ENCODE results near the gene RNF125.
"Not testable (repeated sequence)": the region's sequence is repeated elsewhere in the genome, so short reads cannot be mapped to it uniquely, and the experiment has no call there.

RNF125 gene

GRCh38 chr18:31998880-31999412, 19.7 kb upstream of the RNF125 start:
- Histone ChIP-seq H3K36me3 (ENCODE audit: control insufficient read depth, insufficient read depth, low read length) (no peaks in the 10 kb centered on the region), H3K4me3 (ENCODE audit: low read length) (no peak overlapping the region), H3K4me1 (ENCODE audit: control insufficient read depth, insufficient read depth, low read length) (no peaks in the 10 kb centered on the region), H3K9ac (ENCODE audit: low read length) (no peak overlapping the region), H3K27me3 (ENCODE audit: control insufficient read depth, insufficient read depth, low read length) (no peaks in the 10 kb centered on the region), H3K9me3 (ENCODE audit: control insufficient read depth, low read length) (no peaks in the 10 kb centered on the region)

- not testable (repeated sequence) for H3K4me3 ChIP-seq (ENCODE audit: low read length); H3K27me3 ChIP-seq (ENCODE audit: control insufficient read depth, insufficient read depth, low read length); H3K36me3 ChIP-seq (ENCODE audit: control insufficient read depth, insufficient read depth, low read length); H3K9ac ChIP-seq (ENCODE audit: low read length); H3K9me3 ChIP-seq (ENCODE audit: control insufficient read depth, low read length); H3K4me1 ChIP-seq (ENCODE audit: control insufficient read depth, insufficient read depth, low read length)
Observed at GRCh38 chr18:32001141-32001540, 17.5 kb upstream of the RNF125 start.

- not testable (repeated sequence) for H3K4me3 ChIP-seq (ENCODE audit: low read length); H3K9me3 ChIP-seq (ENCODE audit: control insufficient read depth, low read length); H3K36me3 ChIP-seq (ENCODE audit: control insufficient read depth, insufficient read depth, low read length); H3K27me3 ChIP-seq (ENCODE audit: control insufficient read depth, insufficient read depth, low read length); H3K9ac ChIP-seq (ENCODE audit: low read length); H3K4me1 ChIP-seq (ENCODE audit: control insufficient read depth, insufficient read depth, low read length)
Observed at GRCh38 chr18:32003822-32004221, 14.8 kb upstream of the RNF125 start.

GRCh38 chr18:32010124-32010721, 8.4 kb upstream of the RNF125 start:
- H3K27me3 ChIP-seq (ENCODE audit: control insufficient read depth, insufficient read depth, low read length), result no peaks in the 10 kb centered on the region
- H3K9me3 ChIP-seq (ENCODE audit: control insufficient read depth, low read length), result no peaks in the 10 kb centered on the region
- H3K4me3 ChIP-seq (ENCODE audit: low read length), result no peak overlapping the region
- no peaks in the 10 kb centered on the region for H3K36me3 ChIP-seq (ENCODE audit: control insufficient read depth, insufficient read depth, low read length)
- no peaks in the 10 kb centered on the region for H3K4me1 ChIP-seq (ENCODE audit: control insufficient read depth, insufficient read depth, low read length)
- no peak overlapping the region for H3K9ac ChIP-seq (ENCODE audit: low read length)

GRCh38 chr18:32011193-32011592, 7.4 kb upstream of the RNF125 start:
- Histone ChIP-seq H3K9ac (ENCODE audit: low read length) (no peak overlapping the region), H3K4me3 (ENCODE audit: low read length) (no peak overlapping the region), H3K27me3 (ENCODE audit: control insufficient read depth, insufficient read depth, low read length) (no peaks in the 10 kb centered on the region), H3K36me3 (ENCODE audit: control insufficient read depth, insufficient read depth, low read length) (no peaks in the 10 kb centered on the region), H3K4me1 (ENCODE audit: control insufficient read depth, insufficient read depth, low read length) (no peaks in the 10 kb centered on the region), H3K9me3 (ENCODE audit: control insufficient read depth, low read length) (no peaks in the 10 kb centered on the region)

- Histone ChIP-seq H3K27me3 (ENCODE audit: control insufficient read depth, insufficient read depth, low read length) (no peaks in the 10 kb centered on the region), H3K4me3 (ENCODE audit: low read length) (peak overlapping the region; percentile 66), H3K4me1 (ENCODE audit: control insufficient read depth, insufficient read depth, low read length) (peaks cover 5% of the 10 kb centered on the region), H3K9ac (ENCODE audit: low read length) (peak overlapping the region; percentile 80), H3K9me3 (ENCODE audit: control insufficient read depth, low read length) (no peaks in the 10 kb centered on the region), H3K36me3 (ENCODE audit: control insufficient read depth, insufficient read depth, low read length) (no peaks in the 10 kb centered on the region)
Observed at GRCh38 chr18:32019251-32019948, 775 bp downstream of the RNF125 start.

- not testable (repeated sequence) for H3K9me3 ChIP-seq (ENCODE audit: control insufficient read depth, low read length); H3K36me3 ChIP-seq (ENCODE audit: control insufficient read depth, insufficient read depth, low read length); H3K4me1 ChIP-seq (ENCODE audit: control insufficient read depth, insufficient read depth, low read length); H3K27me3 ChIP-seq (ENCODE audit: control insufficient read depth, insufficient read depth, low read length)
- H3K4me3 ChIP-seq (ENCODE audit: low read length), result peak overlapping the region; percentile 66
- H3K9ac ChIP-seq (ENCODE audit: low read length), result peak overlapping the region; percentile 80
Observed at GRCh38 chr18:32019949-32020625, 1.5 kb downstream of the RNF125 start.

GRCh38 chr18:32021756-32022564, 3.3 kb downstream of the RNF125 start:
- no peaks in the 10 kb centered on the region for H3K9me3 ChIP-seq (ENCODE audit: control insufficient read depth, low read length)
- no peaks in the 10 kb centered on the region for H3K27me3 ChIP-seq (ENCODE audit: control insufficient read depth, insufficient read depth, low read length)
- H3K4me3 ChIP-seq (ENCODE audit: low read length), result no peak overlapping the region
- no peaks in the 10 kb centered on the region for H3K36me3 ChIP-seq (ENCODE audit: control insufficient read depth, insufficient read depth, low read length)
- H3K9ac ChIP-seq (ENCODE audit: low read length), result no peak overlapping the region
- H3K4me1 ChIP-seq (ENCODE audit: control insufficient read depth, insufficient read depth, low read length), result peaks cover 5% of the 10 kb centered on the region

GRCh38 chr18:32025744-32026143, 7.1 kb downstream of the RNF125 start:
- Histone ChIP-seq H3K4me3 (ENCODE audit: low read length) (no peak overlapping the region), H3K9me3 (ENCODE audit: control insufficient read depth, low read length) (no peaks in the 10 kb centered on the region), H3K9ac (ENCODE audit: low read length) (no peak overlapping the region), H3K4me1 (ENCODE audit: control insufficient read depth, insufficient read depth, low read length) (peaks cover 5% of the 10 kb centered on the region), H3K27me3 (ENCODE audit: control insufficient read depth, insufficient read depth, low read length) (no peaks in the 10 kb centered on the region), H3K36me3 (ENCODE audit: control insufficient read depth, insufficient read depth, low read length) (no peaks in the 10 kb centered on the region)

GRCh38 chr18:32026491-32027086, 8.0 kb downstream of the RNF125 start:
- Histone ChIP-seq H3K36me3 (ENCODE audit: control insufficient read depth, insufficient read depth, low read length) (no peaks in the 10 kb centered on the region), H3K27me3 (ENCODE audit: control insufficient read depth, insufficient read depth, low read length) (no peaks in the 10 kb centered on the region), H3K9me3 (ENCODE audit: control insufficient read depth, low read length) (no peaks in the 10 kb centered on the region), H3K4me3 (ENCODE audit: low read length) (no peak overlapping the region), H3K9ac (ENCODE audit: low read length) (no peak overlapping the region), H3K4me1 (ENCODE audit: control insufficient read depth, insufficient read depth, low read length) (peaks cover 5% of the 10 kb centered on the region)

GRCh38 chr18:32029558-32029957, 10.9 kb downstream of the RNF125 start:
- Histone ChIP-seq H3K9ac (ENCODE audit: low read length) (no peak overlapping the region), H3K36me3 (ENCODE audit: control insufficient read depth, insufficient read depth, low read length) (no peaks in the 10 kb centered on the region), H3K9me3 (ENCODE audit: control insufficient read depth, low read length) (no peaks in the 10 kb centered on the region), H3K4me3 (ENCODE audit: low read length) (no peak overlapping the region), H3K4me1 (ENCODE audit: control insufficient read depth, insufficient read depth, low read length) (no peaks in the 10 kb centered on the region), H3K27me3 (ENCODE audit: control insufficient read depth, insufficient read depth, low read length) (no peaks in the 10 kb centered on the region)
